ENCODE data around the gene DNAI4.
A peak's percentile ranks its signal among the peaks of the same experiment; 100 is the strongest.

DNAI4 gene

GRCh38 chr1:66933887-66934700, 9.4 kb upstream of the DNAI4 start:
- peak in 1 of 2 experiments; percentile 22 for DNase-seq
- no peak for TF ChIP-seq POLR2A (IDR thresholded peaks at IDR 0.05; ENCODE audit: low read length)
- TF ChIP-seq GATA1 (IDR thresholded peaks at IDR 0.05; ENCODE audit: low read depth, low read length) = no peak

- TF ChIP-seq POLR2A (IDR thresholded peaks at IDR 0.05; ENCODE audit: low read length) (no peak), GATA1 (IDR thresholded peaks at IDR 0.05; ENCODE audit: low read depth, low read length) (no peak)
- no peak for DNase-seq
Observed at GRCh38 chr1:66932291-66932690, 7.6 kb upstream of the DNAI4 start.

GRCh38 chr1:66931590-66931989, 6.9 kb upstream of the DNAI4 start:
- peak; percentile 18 to 43 for DNase-seq
- TF ChIP-seq POLR2A (IDR thresholded peaks at IDR 0.05; ENCODE audit: low read length) (no peak), GATA1 (IDR thresholded peaks at IDR 0.05; ENCODE audit: low read depth, low read length) (no peak)

GRCh38 chr1:66930823-66931174, 6.1 kb upstream of the DNAI4 start:
- TF ChIP-seq POLR2A (IDR thresholded peaks at IDR 0.05; ENCODE audit: low read length) (no peak), GATA1 (IDR thresholded peaks at IDR 0.05; ENCODE audit: low read depth, low read length) (no peak)
- no peak for DNase-seq

GRCh38 chr1:66929999-66930822, 5.6 kb upstream of the DNAI4 start:
- peak; percentile 96 to 98 for DNase-seq
- peak; percentile 81 for TF ChIP-seq POLR2A (IDR thresholded peaks at IDR 0.05; ENCODE audit: low read length)
- no peak for TF ChIP-seq GATA1 (IDR thresholded peaks at IDR 0.05; ENCODE audit: low read depth, low read length)

GRCh38 chr1:66929691-66929998, 5.0 kb upstream of the DNAI4 start:
- no peak for TF ChIP-seq POLR2A (IDR thresholded peaks at IDR 0.05; ENCODE audit: low read length)
- TF ChIP-seq GATA1 (IDR thresholded peaks at IDR 0.05; ENCODE audit: low read depth, low read length) = no peak
- no peak for DNase-seq

- peak; percentile 36 to 59 for DNase-seq
- TF ChIP-seq GATA1 (IDR thresholded peaks at IDR 0.05; ENCODE audit: low read depth, low read length) = no peak
- TF ChIP-seq POLR2A (IDR thresholded peaks at IDR 0.05; ENCODE audit: low read length) = no peak
Observed at GRCh38 chr1:66929146-66929688, 4.6 kb upstream of the DNAI4 start.

- TF ChIP-seq GATA1 (IDR thresholded peaks at IDR 0.05; ENCODE audit: low read depth, low read length) = no peak
- TF ChIP-seq POLR2A (IDR thresholded peaks at IDR 0.05; ENCODE audit: low read length) = no peak
Observed at GRCh38 chr1:66927528-66927927, 2.9 kb upstream of the DNAI4 start.

GRCh38 chr1:66925944-66926343, 1.3 kb upstream of the DNAI4 start:
- peak; percentile 32 to 54 for DNase-seq
- TF ChIP-seq POLR2A (IDR thresholded peaks at IDR 0.05; ENCODE audit: low read length) (no peak), GATA1 (IDR thresholded peaks at IDR 0.05; ENCODE audit: low read depth, low read length) (no peak)

More at GRCh38 chr1:66927528-66927927, 2.9 kb upstream of the DNAI4 start:
- DNase-seq = peak; percentile 32 to 44

- TF ChIP-seq POLR2A (IDR thresholded peaks at IDR 0.05; ENCODE audit: low read length) (no peak), GATA1 (IDR thresholded peaks at IDR 0.05; ENCODE audit: low read depth, low read length) (no peak)
- DNase-seq = no peak
Observed at GRCh38 chr1:66925558-66925910, 878 bp upstream of the DNAI4 start.

GRCh38 chr1:66920543-66920942, 4.1 kb downstream of the DNAI4 start:
- no peak for TF ChIP-seq GATA1 (IDR thresholded peaks at IDR 0.05; ENCODE audit: low read depth, low read length)
- no peak for TF ChIP-seq POLR2A (IDR thresholded peaks at IDR 0.05; ENCODE audit: low read length)
- DNase-seq = no peak

GRCh38 chr1:66919828-66920227, 4.8 kb downstream of the DNAI4 start:
- no peak for DNase-seq
- TF ChIP-seq GATA1 (IDR thresholded peaks at IDR 0.05; ENCODE audit: low read depth, low read length) (no peak), POLR2A (IDR thresholded peaks at IDR 0.05; ENCODE audit: low read length) (no peak)

GRCh38 chr1:66919063-66919462, 5.6 kb downstream of the DNAI4 start:
- TF ChIP-seq GATA1 (IDR thresholded peaks at IDR 0.05; ENCODE audit: low read depth, low read length) = no peak
- TF ChIP-seq POLR2A (IDR thresholded peaks at IDR 0.05; ENCODE audit: low read length) = no peak
- no peak for DNase-seq

GRCh38 chr1:66917476-66917875, 7.2 kb downstream of the DNAI4 start:
- peak in 1 of 2 experiments; percentile 26 for DNase-seq
- no peak for TF ChIP-seq GATA1 (IDR thresholded peaks at IDR 0.05; ENCODE audit: low read depth, low read length)
- TF ChIP-seq POLR2A (IDR thresholded peaks at IDR 0.05; ENCODE audit: low read length) = no peak

Data from erythroblast (primary cell).